H1 (cell line): Measurements from ENCODE around the gene STX17. TPM values are rescaled to one million over a fixed set of nuclear protein-coding genes. Genes with fewer than 3 reads are reported as not detected.

Experiments used
- CTCF ChIA-PET: fragments of 300-600 bp; sonication (Branson Sonifier 250); formaldehyde crosslinking; loops from one replicate; lab custom pipeline; 2021; ENCODE audit not compliant: partially characterized antibody; lab: Charles Lee
- POLR2A ChIA-PET: fragments of 300-600 bp; sonication (Branson Sonifier 250); formaldehyde crosslinking; loops from one replicate; lab custom pipeline; 2021; ENCODE audit warnings: inconsistent platforms; ENCODE audit not compliant: partially characterized antibody; lab: Charles Lee
- DNase-seq, 2 experiments: peaks; one replicate each; pipeline versions ENCODE4 v3.0.0 to v3.0.0-alpha.2; 2010 to 2022; ENCODE audit warnings: low spot score in 2 of 2, low read depth in 1 of 2, mixed read lengths in 1 of 2
- FAIRE-seq: peaks from 2 replicates; lab custom pipeline; 2011; peaks lifted over from hg19 to GRCh38; lab: Jason Lieb, UNC
- H2AFZ ChIP-seq: 2 replicates; pipeline ENCODE4 v1.8.1; 2012; ENCODE audit warnings: low read length, inconsistent platforms
- H2AK5ac ChIP-seq: 2 replicates; pipeline ENCODE4 v1.6.1; 2013; ENCODE audit warnings: low read depth, low read length
- H2BK120ac ChIP-seq: replicated peaks from 2 replicates; pipeline ENCODE3; 2013; ENCODE audit warnings: low read depth, low read length, inconsistent platforms
- H2BK12ac ChIP-seq: 2 replicates; pipeline ENCODE4 v1.6.1; 2013; ENCODE audit warnings: low read depth, low read length
- H2BK15ac ChIP-seq: 2 replicates; pipeline ENCODE4 v1.6.1; 2013; ENCODE audit warnings: low read length
- H2BK20ac ChIP-seq: 2 replicates; pipeline ENCODE4 v1.6.1; 2013; ENCODE audit warnings: low read length
- H2BK5ac ChIP-seq: 2 replicates; pipeline ENCODE4 v1.6.1; 2013; ENCODE audit warnings: low read depth, low read length
- H3K14ac ChIP-seq: 2 replicates; pipeline ENCODE4 v1.6.1; 2013; ENCODE audit warnings: inconsistent platforms; ENCODE audit not compliant: insufficient read length
- H3K18ac ChIP-seq: 2 replicates; pipeline ENCODE4 v1.6.1; 2013; ENCODE audit warnings: low read length; ENCODE audit errors: extremely low read depth
- H3K23ac ChIP-seq: 2 replicates; pipeline ENCODE4 v1.6.1; 2013; ENCODE audit warnings: inconsistent platforms; ENCODE audit not compliant: insufficient read length
- H3K23me2 ChIP-seq: 2 replicates; pipeline ENCODE4 v1.6.1; 2013; ENCODE audit warnings: low read depth, low read length
- H3K27ac ChIP-seq: 2 replicates; pipeline ENCODE4 v1.6.1; 2011; ENCODE audit warnings: low read depth, low read length, inconsistent platforms
- H3K27me3 ChIP-seq, 4 experiments: replicated peaks in 1 of 4; 1 replicate in 1 of 4; 2 replicates in 3 of 4; pipeline versions ENCODE4 v1.6.1 to v1.8.1; 2011 to 2013; ENCODE audit warnings: low read length in 3 of 4, mild to moderate bottlenecking in 3 of 4, inconsistent platforms in 2 of 4, mixed read lengths in 2 of 4, moderate library complexity in 1 of 4; ENCODE audit not compliant: control insufficient read depth in 3 of 4, insufficient read depth in 3 of 4; ENCODE audit errors: extremely low read depth in 1 of 4
- H3K36me3 ChIP-seq, 4 experiments: 2 replicates each; pipeline versions ENCODE4 v1.6.1 to v1.8.1; 2011 to 2013; ENCODE audit warnings: mild to moderate bottlenecking in 4 of 4, low read length in 3 of 4, moderate library complexity in 2 of 4, control low read depth in 1 of 4, inconsistent platforms in 1 of 4; ENCODE audit not compliant: insufficient read depth in 4 of 4, control insufficient read depth in 2 of 4
- H3K4ac ChIP-seq: replicated peaks from 2 replicates; pipeline ENCODE3; 2013; ENCODE audit warnings: low read length, low read depth, mixed read lengths, inconsistent platforms; ENCODE audit not compliant: insufficient read length
- H3K4me1 ChIP-seq, 4 experiments: replicated peaks in 1 of 4; 1 replicate in 1 of 4; 2 replicates in 3 of 4; pipeline versions ENCODE4 v1.6.1 to v1.8.1; 2011 to 2013; ENCODE audit warnings: low read length in 3 of 4, inconsistent platforms in 2 of 4, mixed read lengths in 1 of 4; ENCODE audit not compliant: insufficient read depth in 4 of 4, control insufficient read depth in 3 of 4
- H3K4me2 ChIP-seq, 2 experiments: 2 replicates each; pipeline versions ENCODE4 v1.6.1 to v1.8.1; 2011 to 2013; ENCODE audit warnings: low read depth in 2 of 2, low read length in 2 of 2, control low read depth in 1 of 2, inconsistent platforms in 1 of 2, mild to moderate bottlenecking in 1 of 2; ENCODE audit not compliant: insufficient read depth in 1 of 2
- H3K4me3 ChIP-seq, 4 experiments: fragments of 200-600, 300-600 bp in 1 of 4; sonication (generic), shearing (Covaris generic), sonication (Bioruptor Twin) in 1 of 4; 2 replicates each; pipeline versions ENCODE4 v1.5.1 to v1.8.1; 2011 to 2016; ENCODE audit warnings: low read length in 4 of 4, low read depth in 3 of 4, control low read depth in 2 of 4, inconsistent platforms in 2 of 4, mild to moderate bottlenecking in 2 of 4, mixed read lengths in 1 of 4, moderate library complexity in 1 of 4; ENCODE audit not compliant: insufficient read depth in 2 of 4; ENCODE audit errors: extremely low read depth in 1 of 4
- H3K56ac ChIP-seq: replicated peaks from 2 replicates; pipeline ENCODE3; 2013; ENCODE audit warnings: low read depth, mild to moderate bottlenecking, mixed read lengths, low read length, inconsistent platforms; ENCODE audit not compliant: insufficient read length
- H3K79me1 ChIP-seq: 2 replicates; pipeline ENCODE4 v1.6.1; 2013; ENCODE audit warnings: low read depth, low read length, control low read depth
- H3K79me2 ChIP-seq, 2 experiments: 2 replicates each; pipeline versions ENCODE4 v1.6.1 to v1.8.1; 2012 to 2013; ENCODE audit warnings: low read length in 2 of 2, mild to moderate bottlenecking in 2 of 2, inconsistent platforms in 1 of 2; ENCODE audit not compliant: insufficient read depth in 2 of 2, control insufficient read depth in 1 of 2
- H3K9ac ChIP-seq, 4 experiments: replicated peaks in 1 of 4; 1 replicate in 1 of 4; 2 replicates in 3 of 4; pipeline versions ENCODE4 v1.6.1 to v1.8.1; 2011 to 2013; ENCODE audit warnings: low read depth in 3 of 4, low read length in 3 of 4, control low read depth in 2 of 4, mild to moderate bottlenecking in 2 of 4, moderate library complexity in 2 of 4, inconsistent platforms in 1 of 4; ENCODE audit errors: extremely low read depth in 1 of 4
- H3K9me3 ChIP-seq, 2 experiments: 2 replicates each; pipeline versions ENCODE4 v1.6.1 to v1.8.1; 2012 to 2013; ENCODE audit warnings: mild to moderate bottlenecking in 2 of 2, moderate library complexity in 2 of 2, control low read depth in 1 of 2, inconsistent platforms in 1 of 2, low read depth in 1 of 2, low read length in 1 of 2, mixed read lengths in 1 of 2; ENCODE audit not compliant: insufficient read depth in 2 of 2
- H4K20me1 ChIP-seq, 2 experiments: replicated peaks in 1 of 2; 2 replicates each; pipeline versions ENCODE3 to v1.8.1; 2011 to 2013; ENCODE audit warnings: inconsistent platforms in 2 of 2, low read length in 2 of 2, mild to moderate bottlenecking in 1 of 2; ENCODE audit not compliant: insufficient read depth in 2 of 2, control insufficient read depth in 1 of 2
- H4K5ac ChIP-seq: 2 replicates; pipeline ENCODE4 v1.6.1; 2013; ENCODE audit warnings: low read length, low read depth, mixed read lengths, inconsistent platforms; ENCODE audit not compliant: insufficient read length
- H4K8ac ChIP-seq: 2 replicates; pipeline ENCODE4 v1.8.0; 2013; ENCODE audit warnings: mild to moderate bottlenecking, moderate library complexity, low read length, inconsistent platforms; ENCODE audit not compliant: insufficient read depth; ENCODE audit errors: extremely low read depth
- H4K91ac ChIP-seq: replicated peaks from 2 replicates; pipeline ENCODE3; 2013; ENCODE audit warnings: low read length, mixed read lengths, inconsistent platforms; ENCODE audit not compliant: insufficient read length
- CTBP2 ChIP-seq: IDR thresholded peaks from 2 replicates; pipeline ENCODE4 v1.7.0; 2011; ENCODE audit warnings: borderline replicate concordance, mild to moderate bottlenecking, moderate library complexity, mixed read lengths, low read length; ENCODE audit not compliant: insufficient read depth, insufficient read length
- EP300 ChIP-seq, 2 experiments: IDR thresholded peaks; 1 replicate in 1 of 2; 2 replicates in 1 of 2; pipeline ENCODE4 v1.6.1; 2011 to 2012; ENCODE audit warnings: low read depth in 2 of 2, low read length in 2 of 2, mild to moderate bottlenecking in 2 of 2, borderline replicate concordance in 1 of 2, inconsistent platforms in 1 of 2, moderate library complexity in 1 of 2
- SIN3A ChIP-seq, 2 experiments: IDR thresholded peaks in 1 of 2; conservative IDR thresholded peaks in 1 of 2; 2 replicates each; pipeline ENCODE4 v1.6.1; 2011 to 2012; ENCODE audit warnings: low read length in 2 of 2, improper control_type of control experiment in 1 of 2, low read depth in 1 of 2, mild to moderate bottlenecking in 1 of 2
- WGBS, 2 experiments: shearing (Covaris generic) in 1 of 2; methylation state at CpG; one replicate each; pipeline versions ENCODE4 v1.1.6 to v1.1.7; 2013 to 2015; ENCODE audit warnings: low lambda C conversion rate in 2 of 2, mixed read lengths in 2 of 2, inconsistent platforms in 1 of 2, low coverage in 1 of 2, missing lambda C conversion rate in 1 of 2; ENCODE audit not compliant: insufficient replicate concordance in 2 of 2, insufficient coverage in 1 of 2, insufficient read length in 1 of 2; ENCODE audit errors: extremely low coverage in 1 of 2, missing lambda C conversion rate in 1 of 2; 5-methylcytosine and 5-hydroxymethylcytosine counted together
- polyA plus RNA-seq, 7 experiments: library from polyadenylated mRNA; depleted of rRNA in 3 of 7; stranded (reverse) in 5 of 7; unstranded in 2 of 7; fragments of >200 nt in 5 of 7; fragments of 200-250 nt in 2 of 7; gene quantifications; 1 replicate in 5 of 7; 2 replicates in 1 of 7; 4 replicates in 1 of 7; pipeline versions ENCODE4 v1.2.1 to v1.2.3, GENCODE V29; 2011 to 2013; ENCODE audit warnings: missing spikeins in 2 of 7, mixed read lengths in 2 of 7
- total RNA-seq: library from RNA; stranded (reverse); fragmentation: NEBNext Ultra II Directional; extraction: Animal tissue kit (Norgen Biotek cat#: 25700); gene quantifications from 2 replicates; pipeline ENCODE4 v1.2.1, GENCODE V29; 2021

STX17 gene
- total and polyA plus RNA-seq, 2 of the 8 experiments (the other 6 are each of a cell fraction or from before 2014, with no cell fraction given) = 4.5 to 16.3 TPM

GRCh38 chr9:99911600-99911999 is 5.1 kb downstream of the STX17 start:
- Histone ChIP-seq H3K9ac (no peak overlapping the region), H4K5ac (no peak overlapping the region), H2BK120ac (no peak overlapping the region), H2AK5ac (no peak overlapping the region), H3K23me2 (peaks cover 3% of the 10 kb centered on the region; the same call in 1 of the 2 replicates), H4K8ac (no peak overlapping the region), H3K27ac (no peak overlapping the region), H3K79me1 (no peaks in the 10 kb centered on the region), H3K9me3 (no peaks in the 10 kb centered on the region), H2BK5ac (no peak overlapping the region), H3K56ac (no peak overlapping the region), H3K4ac (no peak overlapping the region), H3K18ac (no peak overlapping the region), H3K14ac (no peak overlapping the region), H4K91ac (no peak overlapping the region), H4K20me1 (no peaks in the 10 kb centered on the region), H3K4me2 (no peak overlapping the region), H3K23ac (no peak overlapping the region), H2AFZ (no peak overlapping the region), H3K79me2 (peaks cover 0 to 3% of the 10 kb centered on the region in 2 experiments; a peak in 1 of 4 replicates), H3K36me3 (no peaks in the 10 kb centered on the region; a peak in 1 of 8 replicates), H2BK20ac (no peak overlapping the region), H3K4me1 (no peaks in the 10 kb centered on the region; a peak in 1 of 7 replicates), H2BK15ac (no peak overlapping the region), H3K27me3 (no peaks in the 10 kb centered on the region), H2BK12ac (no peak overlapping the region), H3K4me3 (no peak overlapping the region)
- ChIA-PET POLR2A (no interaction called here), CTCF (interaction anchor here (0.7 kb wide), 1 partner anchor 89 kb away, joined by 3 read pairs; no protein-coding TSS in a partner anchor)
- 100% methylated on average over 2 of the region's 7 CpGs; no CpG with 5 or more reads in 1 of the 2 experiments for WGBS, 2 experiments
- FAIRE-seq = no peak
- DNase-seq = no peak
- TF ChIP-seq EP300 (IDR thresholded peaks at IDR 0.05; ENCODE audit: borderline replicate concordance in 1 of 2, low read depth in 2 of 2, low read length in 2 of 2) (no peak), CTBP2 (no peak), SIN3A (conservative IDR thresholded peaks at IDR 0.05 in 1 of 2, IDR thresholded peaks at IDR 0.05 in 1 of 2; ENCODE audit: low read depth in 1 of 2, low read length in 2 of 2) (no peak)
